ENCODE data around the gene PCBP4.

PCBP4 gene

DNA sequence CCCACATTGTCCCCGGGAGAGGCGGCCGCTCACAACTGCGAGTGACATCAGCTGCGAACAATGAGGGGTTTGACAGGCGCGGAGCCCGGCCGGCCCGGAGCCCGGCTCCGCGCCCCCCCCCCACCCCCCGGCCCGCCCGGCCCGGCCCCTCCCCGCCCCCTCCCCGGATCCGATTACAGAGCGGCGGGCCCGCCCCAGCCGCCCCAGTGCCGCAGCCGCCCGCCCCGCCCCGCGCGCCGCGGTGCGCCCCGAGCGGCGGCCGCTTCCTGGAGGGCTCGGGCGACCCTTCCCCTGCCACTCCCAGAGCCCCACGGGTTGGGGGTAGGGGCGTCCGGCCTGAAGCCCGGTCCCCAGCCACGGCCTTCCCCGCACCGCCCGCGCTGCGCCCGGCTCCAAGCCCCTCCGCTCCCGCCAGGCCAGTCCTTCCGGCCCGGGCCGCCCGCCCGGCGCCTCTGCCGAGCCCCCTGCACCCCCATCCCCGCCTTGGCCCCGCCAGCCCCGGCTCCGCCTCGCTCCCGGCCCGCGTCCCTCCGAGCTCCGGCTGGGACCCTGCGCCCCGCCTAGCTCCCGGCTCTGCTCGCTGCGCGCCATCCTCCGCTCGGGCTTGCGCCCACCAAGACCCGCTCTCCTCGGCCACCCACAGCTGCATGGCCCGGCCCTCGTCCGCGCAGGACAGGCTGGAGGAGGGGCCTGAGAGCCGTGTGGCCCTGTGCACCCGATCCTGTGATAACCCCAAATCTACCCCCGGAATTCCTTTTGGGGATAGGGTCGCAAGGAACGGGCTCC, at the start of gene PCBP4:
PCBP4 (minus strand) TSS at position 71 of the 786 bp plus-strand sequence. CDS start 6,214 bp downstream, outside the sequence.
- DNase-seq: peak; percentile 28

DNA sequence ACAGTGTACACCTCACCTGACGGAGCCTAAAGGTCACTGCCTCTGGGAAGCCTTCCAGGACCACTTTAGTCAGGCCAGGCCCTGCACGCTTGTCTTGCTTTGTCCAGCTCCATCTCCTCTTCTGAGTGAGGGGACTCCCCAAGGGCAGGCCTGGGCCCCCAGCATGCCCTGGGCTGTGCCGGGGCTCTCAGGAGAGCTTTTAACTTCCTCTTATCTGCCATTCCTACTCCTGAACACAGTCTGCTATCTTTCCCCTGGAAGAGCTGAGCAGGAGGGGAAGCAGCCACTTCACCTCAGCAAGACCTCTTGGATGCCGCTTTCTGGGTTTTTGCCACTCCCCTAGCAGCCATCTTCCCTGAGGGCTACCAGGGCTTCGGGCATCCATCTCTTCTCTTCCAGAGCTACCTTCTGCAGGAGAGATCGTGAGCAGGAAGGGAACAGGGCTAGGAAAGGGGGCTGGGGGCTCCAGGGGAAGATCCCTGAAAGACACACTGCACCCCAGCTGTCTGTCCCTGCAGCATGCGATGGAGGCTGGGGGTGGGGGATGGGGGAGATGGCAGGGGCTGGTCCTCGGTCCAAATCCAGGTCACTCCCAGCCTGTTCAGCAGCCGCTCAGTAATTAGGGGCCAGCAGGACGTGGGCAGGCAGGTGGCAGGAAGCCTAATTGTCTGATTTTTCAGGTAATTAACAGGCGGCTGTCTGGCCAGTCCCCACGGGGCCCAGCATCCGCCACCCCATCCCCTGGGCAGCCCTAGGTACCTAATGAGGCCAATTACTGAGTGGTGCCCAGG, 48.4 kb upstream of the PCBP4 start:
- DNase-seq: no peak

DNA sequence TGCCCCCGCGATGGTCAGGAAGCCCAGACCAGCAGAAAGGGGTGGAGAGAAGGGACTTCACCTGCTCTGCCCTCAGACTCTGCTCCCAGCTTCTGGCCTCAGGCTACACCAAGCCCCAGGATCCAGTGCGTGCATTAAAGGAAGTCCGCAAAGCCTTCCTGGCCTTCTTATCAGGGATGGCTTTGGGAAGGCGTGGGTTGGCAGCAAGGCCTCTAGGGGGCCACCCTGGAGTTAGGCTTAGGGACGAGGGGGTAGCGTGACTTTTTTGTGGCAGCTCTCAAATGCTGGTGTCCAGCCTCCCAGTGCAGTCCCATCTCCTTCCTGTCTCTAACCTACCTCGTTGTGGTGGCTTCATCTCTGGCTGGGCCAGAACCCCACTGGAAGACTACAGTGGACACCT, 47.4 kb upstream of the PCBP4 start:
- DNase-seq: no peak

DNA sequence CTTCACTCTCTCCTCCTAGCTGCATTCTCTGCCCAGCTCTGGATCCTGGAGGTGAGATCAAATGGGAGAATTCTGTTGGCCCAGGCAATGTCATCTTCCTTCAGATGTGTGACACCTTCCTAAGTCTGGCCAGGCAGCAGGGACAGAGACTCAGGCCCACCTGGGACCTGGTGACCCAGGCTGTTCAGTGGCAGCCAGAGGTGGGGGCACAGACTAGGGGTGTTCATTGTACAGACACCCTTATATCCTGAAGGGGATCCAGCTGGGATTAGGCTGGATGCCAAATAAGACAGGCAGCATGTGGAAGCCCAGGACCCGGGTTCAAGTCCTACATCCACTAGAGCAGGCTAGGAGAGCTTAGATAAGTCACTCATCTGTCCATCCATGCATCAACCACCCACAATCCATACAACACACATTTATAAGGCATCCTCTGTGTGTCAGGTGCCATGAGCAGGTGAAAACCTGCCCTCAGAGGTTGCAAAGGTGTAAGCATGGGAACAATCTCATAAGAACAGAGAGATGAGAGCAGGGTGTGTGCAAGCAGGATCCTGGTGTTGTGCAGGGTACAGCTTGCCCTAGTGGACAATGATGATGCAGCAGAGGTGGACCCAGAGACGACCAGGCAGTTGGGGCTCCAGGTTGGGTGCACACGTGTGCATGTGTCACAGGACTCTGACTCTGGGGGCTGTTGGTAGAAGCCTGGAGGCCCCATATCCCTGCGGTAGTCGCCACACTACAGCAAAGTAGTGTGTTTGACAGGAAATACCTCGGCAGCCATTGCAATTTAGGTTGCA, 46.7 kb upstream of the PCBP4 start:
- DNase-seq: no peak

DNA sequence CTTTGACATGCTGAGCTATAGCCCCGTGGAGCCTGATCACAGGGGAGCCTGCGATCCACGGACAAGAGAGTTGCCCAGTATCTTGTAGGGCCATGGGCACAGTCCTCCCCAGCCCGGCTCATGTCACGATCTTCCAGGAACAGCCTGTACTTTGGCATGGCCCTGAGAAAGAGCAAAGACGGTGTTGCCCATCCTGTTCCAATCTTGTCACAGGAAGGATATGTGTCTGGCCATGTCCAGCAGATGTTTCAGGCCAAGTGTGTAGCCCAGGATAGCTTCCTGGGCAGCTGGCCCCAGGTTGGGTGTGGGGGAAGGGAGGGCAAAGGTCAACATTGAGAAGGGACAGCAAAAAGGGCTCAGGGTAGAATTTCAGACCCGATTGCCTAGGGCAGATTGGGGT, 45.4 kb upstream of the PCBP4 start:
- no peak for DNase-seq

DNA sequence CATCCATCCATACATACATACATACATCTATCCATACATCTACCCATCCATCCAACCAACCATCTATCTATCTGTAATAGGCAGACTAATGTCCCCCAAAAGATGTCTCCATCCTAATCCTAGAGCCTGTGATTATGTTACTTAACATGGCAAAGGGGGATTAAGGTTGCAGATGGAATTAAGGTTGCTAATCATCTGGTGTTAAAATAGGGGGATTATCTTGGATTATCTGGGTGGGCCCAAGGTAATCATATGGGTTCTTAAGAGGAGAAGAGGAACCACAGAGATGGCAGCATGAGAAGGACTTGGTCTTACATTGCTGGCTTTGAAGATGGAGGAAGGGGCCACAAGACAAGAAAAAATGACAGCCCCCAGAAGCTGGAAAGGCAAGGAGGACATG, 43.2 kb upstream of the PCBP4 start:
- no peak for DNase-seq

DNA sequence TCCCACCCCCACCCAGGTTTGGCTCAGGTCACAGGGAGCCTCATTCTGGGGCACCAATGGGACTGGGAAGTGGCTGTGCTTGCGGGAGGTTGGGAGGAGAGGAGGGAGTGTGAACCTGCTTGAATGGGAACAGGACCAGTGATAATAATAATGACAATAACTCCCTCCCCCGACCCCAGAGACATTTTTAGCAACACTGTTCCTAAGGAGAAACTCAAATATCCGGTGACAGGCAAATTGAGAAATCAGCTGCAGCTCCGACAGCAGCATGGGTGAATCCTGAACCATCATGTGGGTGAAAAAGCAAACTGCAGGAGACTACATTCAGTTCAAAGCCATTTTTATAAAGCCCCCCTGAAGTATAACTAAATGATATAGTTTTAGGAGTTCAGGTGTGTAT, 40.0 kb upstream of the PCBP4 start:
- no peak for DNase-seq

DNA sequence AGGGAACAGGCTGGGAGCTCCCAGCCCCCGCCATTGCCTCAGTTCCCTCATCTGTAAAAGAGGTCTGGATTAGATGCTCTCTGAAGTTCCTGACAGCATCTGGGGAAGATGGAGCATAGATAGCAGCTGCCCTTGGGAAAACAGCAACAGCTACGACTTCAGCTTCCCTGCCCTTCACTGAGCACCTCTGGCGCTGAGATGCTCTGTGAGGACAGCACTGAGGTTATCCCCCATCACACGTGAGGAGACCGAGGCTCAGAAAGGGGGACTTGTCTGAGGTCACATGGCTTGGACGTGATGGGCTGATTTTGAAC, 39.5 kb upstream of the PCBP4 start:
- DNase-seq: no peak

DNA sequence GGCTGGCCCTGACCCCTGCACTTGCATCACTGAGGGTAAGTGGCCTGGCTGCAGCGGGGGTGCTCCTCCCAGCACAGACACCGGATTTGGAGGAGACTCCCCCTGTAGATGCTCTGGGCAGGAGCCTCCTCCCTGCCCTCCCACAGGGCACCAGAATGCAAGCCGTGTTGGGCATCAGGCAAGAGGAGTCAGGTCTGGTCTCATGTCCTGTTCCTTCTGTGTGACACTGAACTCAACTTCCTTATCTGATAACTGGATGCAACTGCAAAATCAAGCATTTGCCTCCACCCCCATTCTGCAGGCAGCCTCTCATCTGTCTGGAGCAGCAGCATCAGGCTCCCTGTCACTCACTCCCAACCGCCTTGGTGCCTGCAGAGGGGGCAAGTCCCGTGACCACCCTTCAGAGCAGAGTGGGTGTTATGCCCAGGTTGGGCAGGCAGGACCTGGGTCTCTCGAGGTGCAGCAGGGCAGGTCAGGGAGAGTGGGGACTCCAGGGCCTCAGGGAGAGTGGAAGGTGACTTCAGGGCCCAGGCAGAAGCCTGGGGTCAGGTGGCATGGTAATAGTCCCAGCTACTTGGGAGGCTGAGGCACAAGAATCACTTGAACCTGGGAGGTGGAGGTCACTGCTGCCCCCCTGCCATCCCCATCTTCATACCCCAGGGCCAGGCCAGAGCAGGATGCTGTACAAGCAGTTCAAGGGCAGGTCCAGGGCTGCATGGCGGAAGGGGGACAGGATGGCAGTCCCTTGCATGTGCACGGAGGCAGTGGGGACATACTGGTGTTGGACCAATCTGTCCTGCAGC, 39.0 kb upstream of the PCBP4 start:
- no peak for DNase-seq

DNA sequence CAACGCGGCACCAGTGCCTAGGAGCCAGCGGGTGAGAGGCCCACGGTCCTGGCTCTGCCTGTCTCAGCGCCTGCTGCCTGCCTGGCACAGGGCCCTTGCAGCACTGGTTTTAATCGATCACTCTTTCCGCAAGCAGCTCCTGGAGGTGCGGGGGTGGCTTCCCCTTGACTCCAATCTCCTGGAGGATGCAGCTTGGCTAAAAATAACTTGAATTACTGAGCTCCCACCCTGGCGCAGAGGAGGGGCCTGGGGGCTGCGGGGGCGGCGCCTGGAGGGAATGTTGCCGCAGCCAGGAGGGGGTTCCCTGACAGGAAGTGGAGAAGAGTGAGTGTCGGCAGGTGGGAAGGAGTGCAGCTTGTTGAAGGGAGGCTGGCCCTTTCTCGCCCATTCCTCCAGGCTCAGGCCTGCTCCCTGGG, 38.3 kb upstream of the PCBP4 start:
- peak; percentile 55 for DNase-seq

DNA sequence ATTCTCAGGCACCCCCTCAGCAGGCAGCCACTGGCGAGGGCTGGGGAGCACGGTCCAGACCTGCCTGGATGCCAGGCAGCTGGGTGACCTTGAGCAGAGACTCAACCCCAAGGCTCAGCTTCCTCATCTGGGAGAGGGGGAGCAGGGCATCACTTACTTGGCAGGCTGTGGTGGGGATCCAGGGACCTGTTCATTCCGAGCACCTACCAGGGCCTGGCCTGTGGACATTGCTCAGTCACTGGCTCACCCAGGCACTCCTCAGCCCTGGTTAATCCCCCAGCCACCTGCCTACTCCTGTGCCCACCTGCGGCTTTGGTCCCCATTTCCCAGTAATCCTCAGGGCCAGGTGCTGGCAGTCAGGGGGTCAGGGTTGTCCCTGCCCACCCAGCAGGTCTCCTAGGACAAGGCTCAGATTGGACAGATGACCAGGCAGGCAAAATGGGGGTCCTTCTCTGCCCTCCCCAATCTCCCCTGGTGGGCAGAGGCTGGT, 37.7 kb upstream of the PCBP4 start:
- no peak for DNase-seq

DNA sequence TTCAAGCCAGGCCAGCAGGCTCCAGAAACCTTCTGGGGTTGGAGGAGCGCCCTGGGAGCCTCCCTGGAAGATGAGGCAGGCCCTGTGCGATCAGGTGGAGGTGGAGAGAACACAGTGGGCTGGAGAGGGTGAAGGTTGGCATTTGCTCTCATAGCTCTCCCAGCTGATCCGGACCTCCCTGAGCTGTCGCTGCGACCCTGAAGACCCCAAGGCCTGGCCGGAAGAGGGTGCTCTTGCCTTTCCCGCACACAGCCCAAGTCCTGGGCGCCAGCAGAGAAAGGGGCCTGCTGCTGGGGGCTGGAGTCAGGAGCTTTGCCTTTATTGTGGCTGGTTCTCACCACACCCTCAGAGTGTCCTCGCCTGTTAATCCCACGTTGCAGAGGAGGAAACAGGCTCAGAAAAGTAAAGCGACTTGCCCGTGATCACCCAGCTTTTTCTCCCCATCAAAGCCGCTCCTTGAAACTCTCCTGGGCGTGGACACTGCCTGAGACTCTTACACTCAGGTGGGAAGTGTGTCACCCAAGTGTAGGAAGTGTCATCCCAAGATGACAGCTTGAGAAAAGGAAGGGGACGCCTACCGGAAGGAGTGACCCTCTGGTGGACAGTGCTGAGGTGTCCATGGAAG, 37.0 kb upstream of the PCBP4 start:
- DNase-seq: no peak

DNA sequence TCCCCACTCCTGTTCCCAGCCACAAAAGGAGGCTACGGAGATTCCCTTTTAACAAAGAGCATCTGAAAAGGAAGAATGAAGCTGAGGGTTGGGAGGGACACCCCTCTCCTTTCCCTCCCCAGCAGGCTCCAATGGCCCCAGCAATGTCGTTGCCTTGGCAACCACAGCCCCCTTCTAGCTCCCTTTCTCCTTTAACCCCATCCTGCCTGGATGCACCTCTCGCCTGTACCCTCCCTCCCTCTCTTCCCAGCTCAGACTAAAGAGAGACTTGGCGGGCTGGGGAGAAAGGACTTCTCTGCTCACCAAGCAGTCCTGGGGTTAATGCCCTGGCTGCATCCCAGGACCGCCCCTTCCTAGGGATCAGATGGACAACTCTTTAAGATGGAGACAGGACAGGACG, 35.5 kb upstream of the PCBP4 start:
- no peak for DNase-seq

DNA sequence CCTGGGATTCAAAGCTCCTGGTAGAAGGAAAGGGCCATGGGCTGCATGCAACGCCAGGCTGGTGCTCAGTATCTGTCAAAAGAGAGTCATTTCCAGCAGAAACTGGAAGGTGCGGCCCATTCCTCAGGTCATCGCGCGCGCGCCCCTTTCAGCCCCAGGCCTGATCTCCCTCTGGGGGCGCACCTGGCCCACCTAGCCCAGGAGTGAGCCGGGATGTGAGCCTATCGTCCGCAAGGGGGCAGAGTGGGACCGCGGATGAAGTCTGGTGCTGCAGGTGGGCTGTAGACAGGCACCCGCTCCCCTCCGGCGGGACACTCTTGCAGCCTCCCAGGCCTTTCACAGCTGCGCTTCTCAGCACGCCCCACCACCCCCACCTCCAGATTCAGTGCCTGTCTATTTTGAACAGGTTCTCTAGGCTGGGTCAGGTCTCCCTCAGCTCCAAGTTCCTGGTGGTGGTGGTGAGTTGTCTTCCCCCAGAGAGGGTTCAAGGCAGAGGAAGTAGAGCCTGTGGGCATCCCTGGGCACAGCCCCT, 34.3 kb upstream of the PCBP4 start:
- peak; percentile 78 for DNase-seq

DNA sequence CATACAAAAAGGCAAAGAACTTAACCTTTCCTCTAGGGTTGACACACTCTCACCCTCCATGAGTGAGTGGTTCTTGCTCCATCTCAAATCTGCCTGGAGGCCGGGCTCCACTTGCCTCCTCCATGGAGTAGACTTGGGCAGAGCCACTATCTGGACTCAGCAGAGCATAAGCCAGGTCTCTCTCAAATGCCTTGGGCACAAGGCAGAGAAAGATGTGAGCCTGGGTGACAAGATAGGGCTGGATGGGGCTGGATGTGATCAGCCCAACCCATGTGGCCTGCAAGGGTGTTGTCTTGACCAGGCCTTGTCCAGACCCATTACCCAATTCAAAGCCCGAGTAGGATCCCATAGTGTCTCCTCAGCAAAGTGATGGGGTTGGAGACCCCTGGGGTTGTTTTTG, 32.6 kb upstream of the PCBP4 start:
- no peak for DNase-seq

DNA sequence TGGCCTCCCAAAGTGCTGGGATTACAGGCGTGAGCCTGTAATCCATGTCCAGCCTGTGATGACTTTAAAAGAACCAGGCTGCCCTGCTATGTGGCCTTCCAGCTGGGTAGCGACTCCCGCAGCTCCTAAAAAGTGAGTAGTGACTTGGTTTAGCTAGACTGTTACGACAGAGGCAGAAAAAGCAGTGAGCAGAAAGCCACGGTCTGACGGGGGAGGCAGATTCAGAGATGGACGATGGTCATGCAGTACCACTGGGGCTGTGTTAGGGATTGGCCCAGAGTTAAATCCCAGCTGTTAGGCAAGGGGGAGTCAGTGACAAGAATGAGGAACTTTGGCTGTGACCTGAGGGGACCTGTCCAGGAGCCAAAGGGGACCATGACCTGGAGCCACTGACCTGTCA, 31.5 kb upstream of the PCBP4 start:
- no peak for DNase-seq

DNA sequence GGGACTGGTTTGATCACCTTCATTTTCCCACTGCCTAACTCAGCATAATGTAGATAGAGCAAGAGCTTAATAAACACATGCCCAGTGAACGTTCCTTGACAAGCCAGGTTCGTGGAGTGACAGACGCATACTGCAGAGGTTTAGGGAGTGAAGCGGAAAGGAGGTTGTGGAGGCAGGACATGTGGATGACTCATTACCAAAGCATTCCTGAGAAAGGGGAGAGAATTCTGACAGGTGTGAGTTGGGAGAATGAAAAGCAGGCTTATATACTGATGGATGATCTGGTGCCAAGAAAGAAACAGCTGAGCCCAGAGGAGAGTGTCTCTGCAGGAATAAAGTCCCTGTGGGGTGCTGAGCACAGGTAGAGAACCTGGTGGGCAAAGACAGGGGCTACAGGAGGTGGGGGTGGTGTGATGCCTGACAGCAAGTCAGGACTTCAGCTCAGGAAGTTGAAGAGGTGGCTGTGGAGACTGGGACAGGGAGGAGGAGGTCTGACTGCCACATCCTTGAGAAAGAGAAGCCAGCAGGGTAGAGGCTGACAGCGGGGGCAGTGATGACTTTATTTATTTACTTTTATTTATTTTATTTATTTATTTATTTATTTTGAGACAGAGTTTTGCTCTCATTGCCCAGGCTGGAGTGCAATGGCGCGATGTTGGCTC, 30.8 kb upstream of the PCBP4 start:
- DNase-seq: peak; percentile 3

DNA sequence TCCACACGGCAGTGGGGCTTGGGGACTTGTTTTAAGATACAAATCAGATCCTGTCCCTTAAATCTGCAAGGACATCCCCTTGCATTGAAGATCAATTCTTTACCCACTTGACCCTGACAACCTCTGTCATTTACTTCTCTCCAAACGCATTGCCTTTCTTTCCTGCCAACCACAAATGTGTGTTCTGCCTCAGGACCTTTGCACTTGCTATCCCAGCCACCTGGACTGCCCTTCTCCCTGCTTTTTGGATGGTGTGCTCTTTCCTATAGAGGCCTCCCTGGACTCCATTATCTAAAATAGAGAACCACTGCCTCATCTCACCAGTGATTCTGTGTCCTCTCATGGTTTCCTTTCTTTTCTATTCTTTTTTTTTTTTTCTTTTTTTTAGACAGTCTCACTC, 29.9 kb upstream of the PCBP4 start:
- no peak for DNase-seq

DNA sequence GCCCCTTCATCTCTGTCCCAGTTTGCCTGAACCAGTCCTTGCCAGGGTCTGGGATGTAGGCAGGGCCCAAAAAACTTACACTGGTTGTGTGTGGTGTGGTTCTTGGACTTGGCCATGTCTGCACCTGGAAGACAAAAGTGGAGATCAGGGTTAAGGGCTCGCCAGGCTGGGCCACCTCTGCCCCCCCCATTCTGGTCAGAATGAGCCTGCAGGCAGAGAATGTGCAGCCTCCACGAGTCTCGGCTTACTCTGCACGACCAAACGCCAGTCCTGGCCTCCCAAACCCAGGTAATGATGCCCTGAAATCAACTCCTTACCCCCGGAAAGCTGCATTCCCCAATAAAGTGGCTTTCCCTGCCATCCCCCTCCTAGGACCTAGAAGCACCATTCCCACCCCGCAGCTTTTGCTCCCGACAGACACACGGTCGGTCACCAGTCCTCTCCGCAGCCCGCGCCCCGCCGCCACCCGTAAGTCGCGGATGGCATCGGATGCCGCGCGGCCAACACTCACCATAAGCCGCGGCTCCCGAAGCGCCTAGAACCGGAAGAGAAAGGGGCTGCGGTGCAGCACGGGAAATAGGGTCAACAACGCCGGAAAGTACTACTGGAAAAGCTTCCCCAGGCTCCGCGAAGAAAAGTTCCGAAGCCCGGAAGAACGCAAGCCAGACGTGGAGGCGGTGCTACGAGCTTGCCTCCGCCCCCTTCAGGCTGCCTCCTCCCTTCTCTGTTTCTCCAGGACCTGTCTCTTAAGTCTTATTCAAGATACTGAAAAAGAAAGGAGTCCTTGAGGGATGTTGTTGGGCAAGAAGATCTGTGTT, 28.3 kb upstream of the PCBP4 start, which contains the start of gene RPL29:
RPL29 (minus strand) TSS at position 550 of the 818 bp plus-strand sequence; CDS start at position 116, 434 bp downstream.
- DNase-seq: peak; percentile 91

DNA sequence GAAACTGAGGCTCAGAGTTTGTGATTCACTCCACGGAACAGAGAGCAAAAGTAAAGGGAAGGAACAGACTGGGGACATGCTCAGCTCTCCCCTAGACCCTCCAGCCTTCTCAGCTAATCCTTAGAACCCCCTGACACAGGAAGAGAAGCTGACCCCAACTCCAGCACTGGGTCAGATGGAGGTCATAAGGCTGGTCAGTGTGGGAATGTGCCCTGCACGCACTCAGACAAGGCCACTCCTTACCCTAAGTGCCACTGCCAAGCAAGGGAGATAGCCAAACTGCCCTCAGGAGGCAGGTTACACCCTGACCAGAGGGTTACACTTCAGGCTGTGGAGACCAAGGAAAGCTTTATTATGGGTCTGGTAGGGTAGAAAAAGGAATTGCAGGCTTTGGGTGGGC, 27.3 kb upstream of the PCBP4 start:
- no peak for DNase-seq
